GM21423 (cell line): Measurements from ENCODE around the gene NEDD4L.
"Not testable (repeated sequence)": the region's sequence is repeated elsewhere in the genome, so short reads cannot be mapped to it uniquely, and the experiment has no call there.

Experiments
- ATAC-seq: cut with Tn5 transposase; IDR thresholded peaks from one replicate; pipeline ENCODE4 v1.9.1; 2021; ENCODE audit warnings: mild to moderate bottlenecking, moderate library complexity; ENCODE audit not compliant: unreplicated experiment

Gene NEDD4L

GRCh38 chr18:58432050-58432727, 388.2 kb downstream of the NEDD4L start:
- ATAC-seq = no peak

- not testable (repeated sequence) for ATAC-seq
Measured at GRCh38 chr18:58435221-58436005, 391.4 kb downstream of the NEDD4L start.

GRCh38 chr18:58438161-58438957, 394.3 kb downstream of the NEDD4L start:
- no peak for ATAC-seq

- ATAC-seq = no peak
Measured at GRCh38 chr18:58438958-58439300, 394.9 kb downstream of the NEDD4L start.

- ATAC-seq = no peak
Measured at GRCh38 chr18:58443671-58444070, 399.6 kb downstream of the NEDD4L start.

- ATAC-seq = no peak
Measured at GRCh38 chr18:58446391-58447060, 402.5 kb downstream of the NEDD4L start.

- no peak for ATAC-seq
Measured at GRCh38 chr18:58447402-58448095, 403.5 kb downstream of the NEDD4L start.

- ATAC-seq = no peak
Measured at GRCh38 chr18:58449464-58449863, 405.4 kb downstream of the NEDD4L start.
